ENCODE results near the gene TTC9B.
"Not testable (repeated sequence)": the region's sequence is repeated elsewhere in the genome, so short reads cannot be mapped to it uniquely, and the experiment has no call there.

Gene TTC9B

DNA sequence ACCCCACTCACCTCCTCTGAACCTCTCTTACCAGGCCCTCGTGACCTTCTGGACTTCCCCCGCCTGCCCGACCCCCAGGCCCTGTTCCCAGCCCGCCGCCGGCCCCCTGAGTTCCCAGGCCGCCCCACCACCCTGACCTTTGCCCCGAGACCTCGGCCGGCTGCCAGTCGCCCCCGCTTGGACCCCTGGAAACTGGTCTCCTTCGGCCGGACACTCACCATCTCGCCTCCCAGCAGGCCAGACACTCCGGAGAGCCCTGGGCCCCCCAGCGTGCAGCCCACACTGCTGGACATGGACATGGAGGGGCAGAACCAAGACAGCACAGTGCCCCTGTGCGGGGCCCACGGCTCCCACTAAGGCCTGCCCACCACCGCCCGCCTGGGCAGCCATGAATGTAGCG is 3.2 kb downstream of the TTC9B start:
- no peak for DNase-seq (ENCODE audit: low read depth in 2 of 2)

- DNase-seq (ENCODE audit: low read depth in 2 of 2): no peak
These were observed 4.2 kb downstream of the TTC9B start for GRCh38 chr19:40213882-40214570.

GRCh38 chr19:40213251-40213829 is 4.8 kb downstream of the TTC9B start:
- no peak for DNase-seq (ENCODE audit: low read depth in 2 of 2)

DNA sequence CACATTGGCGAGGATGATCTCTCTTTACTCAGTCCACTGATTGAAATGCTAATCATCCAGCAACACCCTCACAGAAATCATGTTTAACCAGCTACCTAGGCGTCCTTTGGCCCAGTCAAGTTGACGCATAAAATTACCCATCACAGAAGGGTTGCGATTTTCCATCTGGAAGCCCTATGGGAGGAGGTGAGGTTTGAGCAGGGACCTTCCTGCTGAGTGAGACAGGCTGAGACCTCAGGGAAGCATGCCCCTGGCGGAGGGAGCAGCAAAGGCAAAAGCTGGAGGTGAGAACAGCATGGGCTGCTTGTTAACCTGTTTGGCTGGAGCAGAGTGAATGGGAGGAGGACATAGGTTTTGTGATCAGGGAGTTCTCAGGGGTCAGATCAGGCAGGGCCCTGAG is 7.3 kb downstream of the TTC9B start:
- no peak for DNase-seq (ENCODE audit: low read depth in 2 of 2)

GRCh38 chr19:40208602-40209001 is 9.6 kb downstream of the TTC9B start:
- no peak for DNase-seq (ENCODE audit: low read depth in 2 of 2)

- DNase-seq (ENCODE audit: low read depth in 2 of 2): no peak
These were observed 12.4 kb downstream of the TTC9B start for GRCh38 chr19:40205760-40206159.

DNA sequence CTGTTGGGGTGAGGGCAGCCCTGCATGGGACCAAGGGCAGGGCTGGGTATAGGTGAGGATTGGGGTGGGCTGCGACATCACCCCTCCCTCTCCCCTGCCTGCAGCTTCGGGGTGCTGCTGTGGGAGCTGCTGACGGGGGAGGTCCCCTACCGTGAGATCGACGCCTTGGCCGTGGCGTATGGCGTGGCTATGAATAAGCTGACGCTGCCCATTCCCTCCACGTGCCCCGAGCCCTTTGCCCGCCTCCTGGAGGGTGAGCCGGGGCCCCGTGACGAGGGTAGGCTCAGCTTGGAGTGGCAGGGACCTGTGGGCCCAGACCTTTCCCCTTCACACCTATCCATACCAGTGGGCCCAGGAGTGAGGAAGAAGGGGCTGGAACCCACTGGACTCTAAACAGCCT is 13.8 kb downstream of the TTC9B start:
- no peak for DNase-seq (ENCODE audit: low read depth in 2 of 2)

DNA sequence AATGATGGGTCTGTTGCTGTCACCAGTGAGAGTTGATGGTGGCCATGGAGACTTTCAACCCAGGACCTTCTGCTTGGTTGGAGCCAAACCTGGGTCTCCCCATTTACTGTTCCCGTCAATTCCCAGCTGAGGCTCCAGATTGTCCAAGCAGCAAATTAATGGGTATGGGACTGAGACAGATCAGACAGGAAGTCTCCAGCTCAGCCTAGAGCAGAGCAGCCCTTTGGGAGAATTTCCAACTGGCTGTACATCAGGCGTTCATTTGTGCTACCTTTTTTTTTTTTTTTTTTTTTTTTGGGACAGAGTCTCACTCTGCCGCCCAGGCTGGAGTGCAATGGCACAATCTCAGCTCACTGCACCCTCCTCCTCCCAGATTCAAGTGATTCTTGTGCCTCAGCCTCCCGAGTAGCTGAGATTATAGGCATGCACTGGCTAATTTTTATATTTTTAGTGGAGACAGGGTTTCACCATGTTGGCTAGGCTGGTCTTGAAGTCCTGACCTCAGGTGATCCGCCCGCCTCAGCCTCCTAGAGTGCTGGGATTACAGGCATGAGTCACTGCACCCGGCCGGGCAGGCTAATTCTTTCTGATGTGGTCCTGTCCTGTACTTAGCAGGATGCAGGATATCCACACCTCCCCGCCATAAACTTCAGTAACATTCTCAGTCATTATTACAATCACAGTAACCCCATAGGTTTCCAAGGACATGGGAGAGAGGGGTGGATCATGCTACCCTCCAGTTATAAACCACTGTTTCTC is 17.7 kb downstream of the TTC9B start:
- no peak for DNase-seq (ENCODE audit: low read depth in 2 of 2)

- no peak for DNase-seq (ENCODE audit: low read depth in 2 of 2)
These were observed 19.8 kb downstream of the TTC9B start for GRCh38 chr19:40198272-40198990.

GRCh38 chr19:40193587-40193849 is 24.7 kb downstream of the TTC9B start:
- DNase-seq (ENCODE audit: low read depth in 2 of 2): no peak

DNA sequence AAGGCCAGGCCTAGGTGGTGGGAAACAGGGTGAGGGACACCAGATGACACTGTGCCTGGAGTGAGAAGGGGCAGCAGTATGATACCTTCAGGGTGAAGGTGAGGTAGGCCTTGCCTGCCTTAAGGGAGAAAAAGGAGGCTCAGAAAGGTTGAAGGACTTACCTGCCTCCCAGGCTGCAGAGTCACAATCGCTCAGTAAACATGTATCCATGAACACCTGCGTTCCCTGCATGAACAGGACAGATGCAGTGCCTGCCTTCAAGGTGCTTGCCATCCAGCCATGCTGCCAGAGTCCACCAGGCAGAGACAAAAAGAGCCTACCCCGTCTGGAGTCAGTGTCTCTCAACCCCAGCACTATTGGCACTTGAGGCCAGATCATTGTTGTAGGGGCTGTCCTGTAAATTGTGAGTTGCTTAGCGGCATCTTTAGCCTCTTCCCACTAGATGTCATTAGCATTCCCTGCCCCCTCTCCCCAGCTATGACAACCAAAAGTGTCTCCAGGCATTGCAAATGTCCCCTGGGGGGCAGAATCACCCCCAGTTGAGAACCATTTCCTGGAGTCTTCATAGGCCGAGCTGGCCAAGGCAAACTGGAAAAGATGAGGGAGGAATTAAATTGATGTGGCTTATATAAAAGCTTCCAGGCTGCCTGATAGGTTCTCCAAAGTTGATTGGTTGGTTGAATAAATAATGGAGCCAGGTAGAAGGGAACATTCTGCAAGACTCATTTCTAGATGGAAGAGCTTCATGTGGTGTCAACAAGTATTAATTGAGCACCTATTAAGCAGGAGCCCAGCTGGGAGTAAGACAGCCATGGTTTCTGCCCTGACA is 25.2 kb downstream of the TTC9B start:
- DNase-seq (ENCODE audit: low read depth in 2 of 2): no peak

DNA sequence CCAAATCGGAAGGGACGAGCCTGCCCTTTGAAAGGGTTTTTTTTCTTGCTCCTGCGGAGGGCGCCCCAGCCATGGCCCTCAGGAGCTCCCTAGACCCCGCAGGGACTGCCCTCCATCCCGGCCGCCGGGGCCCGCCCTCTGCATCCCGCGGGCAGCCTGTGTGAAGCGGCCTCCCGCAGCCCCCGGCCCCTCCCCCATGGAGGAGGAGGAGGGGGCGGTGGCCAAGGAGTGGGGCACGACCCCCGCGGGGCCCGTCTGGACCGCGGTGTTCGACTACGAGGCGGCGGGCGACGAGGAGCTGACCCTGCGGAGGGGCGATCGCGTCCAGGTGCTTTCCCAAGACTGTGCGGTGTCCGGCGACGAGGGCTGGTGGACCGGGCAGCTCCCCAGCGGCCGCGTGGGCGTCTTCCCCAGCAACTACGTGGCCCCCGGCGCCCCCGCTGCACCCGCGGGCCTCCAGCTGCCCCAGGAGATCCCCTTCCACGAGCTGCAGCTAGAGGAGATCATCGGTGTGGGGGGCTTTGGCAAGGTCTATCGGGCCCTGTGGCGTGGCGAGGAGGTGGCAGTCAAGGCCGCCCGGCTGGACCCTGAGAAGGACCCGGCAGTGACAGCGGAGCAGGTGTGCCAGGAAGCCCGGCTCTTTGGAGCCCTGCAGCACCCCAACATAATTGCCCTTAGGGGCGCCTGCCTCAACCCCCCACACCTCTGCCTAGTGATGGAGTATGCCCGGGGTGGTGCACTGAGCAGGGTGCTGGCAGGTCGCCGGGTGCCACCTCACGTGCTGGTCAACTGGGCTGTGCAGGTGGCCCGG is 26.1 kb downstream of the TTC9B start:
- no peak for DNase-seq (ENCODE audit: low read depth in 2 of 2)

DNA sequence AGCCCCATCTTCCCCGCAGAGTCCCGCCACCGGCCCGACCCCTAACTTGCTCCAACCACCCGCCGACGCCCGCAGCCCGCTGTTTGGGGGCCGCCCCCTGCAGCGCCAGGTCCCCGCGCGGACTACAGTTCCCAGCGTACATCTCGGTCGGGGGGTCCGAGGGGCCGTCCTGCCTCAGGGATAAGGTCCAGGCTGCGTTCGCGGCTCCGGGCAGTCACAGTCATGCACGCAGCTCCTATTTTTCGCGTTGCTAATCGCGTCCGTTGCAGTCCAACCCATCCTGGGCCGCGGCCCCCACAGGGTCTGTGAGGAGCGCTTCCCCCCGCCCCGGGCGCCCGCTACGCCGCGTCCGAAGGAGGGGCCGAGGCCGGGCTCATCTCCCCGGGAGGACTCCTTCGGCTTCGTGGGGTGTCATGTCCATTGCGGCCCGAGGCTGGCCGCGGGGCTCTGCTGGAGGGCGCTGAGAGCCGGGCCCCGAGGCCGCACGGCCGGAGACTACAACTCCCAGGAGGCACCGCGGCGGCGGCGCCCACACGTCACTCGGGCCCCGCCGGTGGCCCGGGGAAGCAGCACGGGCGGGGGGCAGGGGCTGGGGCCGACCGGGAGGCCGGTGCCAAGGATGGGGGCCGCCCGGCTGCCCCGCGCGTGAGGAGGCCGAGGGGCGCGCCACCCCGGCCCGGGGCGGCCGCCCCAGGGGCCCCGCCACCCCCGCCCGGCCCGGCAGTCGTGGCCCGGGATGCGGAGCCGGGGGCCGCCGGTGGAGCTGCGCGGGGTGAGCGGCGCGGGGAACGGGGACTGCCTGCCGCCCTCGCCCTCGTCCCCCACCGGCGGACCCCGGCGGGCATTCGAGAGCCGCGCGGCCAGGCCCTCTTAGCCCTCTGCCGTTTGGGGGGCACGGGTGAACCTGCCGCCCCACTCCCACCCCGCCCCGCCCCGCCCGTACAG is 27.0 kb downstream of the TTC9B start, which contains the start of gene MAP3K10:
Gene MAP3K10, plus strand, starts transcription at position 536 of the 945 bp plus-strand sequence. CDS start 606 bp downstream, outside the sequence.
- DNase-seq (ENCODE audit: low read depth in 2 of 2): peak; percentile 60 to 72

DNA sequence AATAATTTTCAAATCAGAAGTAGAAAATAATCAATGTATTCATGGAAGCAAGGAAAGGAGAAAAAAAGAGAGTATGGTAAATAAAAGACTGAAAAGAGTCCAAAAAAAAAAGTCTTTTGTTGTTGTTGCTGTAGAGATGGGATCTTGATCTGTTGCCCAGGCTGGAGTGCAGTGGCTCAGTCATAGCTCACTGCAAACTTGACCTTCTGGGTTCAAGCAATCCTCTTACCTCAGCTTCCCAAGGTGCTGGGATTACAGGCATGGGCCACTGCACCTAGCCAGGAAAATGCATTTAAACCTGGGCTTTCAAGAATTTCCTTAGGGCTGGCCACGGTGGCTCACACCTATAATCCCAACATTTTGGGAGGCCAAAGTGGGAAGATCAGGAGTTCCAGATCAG is 33.9 kb downstream of the TTC9B start:
- DNase-seq (ENCODE audit: low read depth in 2 of 2): no peak

DNA sequence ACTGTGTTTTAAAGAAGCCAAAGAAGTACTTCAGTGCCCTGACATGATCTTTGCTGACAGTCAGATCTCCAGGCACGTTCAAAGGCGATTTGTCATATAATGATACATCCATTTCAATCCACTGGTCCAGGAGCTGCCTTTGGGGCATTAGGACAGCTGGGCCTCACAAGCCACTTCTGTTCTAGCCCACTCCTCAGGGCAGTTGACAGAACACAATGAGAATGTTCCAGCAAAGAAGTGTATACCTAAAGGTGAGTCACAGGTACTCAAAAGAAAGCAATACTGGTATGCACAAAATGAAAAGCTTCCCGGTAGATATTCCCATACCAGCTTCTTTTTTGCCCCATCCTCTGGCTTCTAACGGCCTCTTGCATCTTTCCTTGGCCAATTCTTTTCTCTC is 39.4 kb downstream of the TTC9B start:
- no peak for DNase-seq (ENCODE audit: low read depth in 2 of 2)

- no peak for DNase-seq (ENCODE audit: low read depth in 2 of 2)
These were observed 40.7 kb downstream of the TTC9B start for GRCh38 chr19:40177286-40178070.

- no peak for DNase-seq (ENCODE audit: low read depth in 2 of 2)
These were observed 42.4 kb downstream of the TTC9B start for GRCh38 chr19:40175820-40176219.

DNA sequence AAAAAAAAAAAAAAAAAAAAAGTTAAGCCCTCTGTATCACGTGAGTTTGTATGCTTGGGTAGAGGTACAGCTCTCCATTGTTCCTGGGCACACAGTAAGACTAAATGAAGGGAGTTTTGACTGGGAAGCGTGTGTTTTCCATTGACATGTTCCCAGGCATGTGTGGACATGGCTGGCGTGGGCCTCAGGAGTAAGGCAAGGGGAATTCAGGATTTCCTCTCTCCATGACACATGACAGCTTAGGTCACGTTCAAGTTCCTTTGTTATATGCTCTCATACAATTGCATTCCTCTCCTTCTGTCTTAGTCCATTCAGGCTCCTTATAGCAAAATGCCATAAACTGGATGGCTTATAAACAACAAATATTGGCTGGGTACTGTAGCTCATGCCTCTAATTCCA is 44.1 kb downstream of the TTC9B start:
- no peak for DNase-seq (ENCODE audit: low read depth in 2 of 2)

- not testable (repeated sequence) for DNase-seq (ENCODE audit: low read depth in 2 of 2)
These were observed 46.9 kb downstream of the TTC9B start for GRCh38 chr19:40171293-40171692.
